Natural killer cell (primary cell): Measurements from ENCODE around the gene HOXD4. TPM values are rescaled to one million over a fixed set of nuclear protein-coding genes. Genes with fewer than 3 reads are reported as not detected.

ENCODE experiments used
- ATAC-seq, 3 donors: fragments of 150-1000 bp in 2 of 3; fragments of 200-7000 bp in 1 of 3; cut with Tn5 transposase; 1 replicate in 1 of 3; 2 replicates in 2 of 3; pipeline ENCODE4 v1.10.0; 2021; ENCODE audit warnings: mild to moderate bottlenecking in 2 of 3, moderate library complexity in 2 of 3
- DNase-seq, 2 donors: peaks; one replicate each; pipeline versions ENCODE4 v3.0.0 to v3.0.0-alpha.2; 2013 to 2021; ENCODE audit warnings: mixed read lengths in 1 of 2
- H3K27ac ChIP-seq: one replicate; pipeline ENCODE4 v1.5.1; 2013; ENCODE audit warnings: mild to moderate bottlenecking, low read length
- H3K27me3 ChIP-seq: one replicate; pipeline ENCODE4 v1.6.1; 2013; ENCODE audit warnings: low read length; ENCODE audit not compliant: control insufficient read depth, insufficient read depth
- H3K36me3 ChIP-seq: one replicate; pipeline ENCODE4 v1.6.1; 2013; ENCODE audit warnings: low read length; ENCODE audit not compliant: control insufficient read depth, insufficient read depth
- H3K4me1 ChIP-seq: one replicate; pipeline ENCODE4 v1.6.1; 2013; ENCODE audit warnings: low read length; ENCODE audit not compliant: control insufficient read depth, insufficient read depth
- H3K4me3 ChIP-seq: one replicate; pipeline ENCODE4 v1.5.1; 2013; ENCODE audit warnings: low read length
- H3K9me3 ChIP-seq: one replicate; pipeline ENCODE4 v1.6.1; 2013; ENCODE audit warnings: low read length; ENCODE audit not compliant: control insufficient read depth, insufficient read depth
- H3K27ac Mint-ChIP-seq, 2 donors: one replicate each; pipeline ENCODE4 v1.8.0; 2022; ENCODE audit warnings: mild to moderate bottlenecking in 2 of 2, mixed read lengths in 2 of 2, moderate library complexity in 1 of 2
- H3K27me3 Mint-ChIP-seq, 2 donors: one replicate each; pipeline ENCODE4 v1.8.0; 2022; ENCODE audit warnings: low read depth in 2 of 2, mixed read lengths in 2 of 2
- H3K36me3 Mint-ChIP-seq: one replicate; pipeline ENCODE4 v1.8.0; 2022; ENCODE audit warnings: mixed read lengths
- H3K4me1 Mint-ChIP-seq, 2 donors: one replicate each; pipeline ENCODE4 v1.8.0; 2022; ENCODE audit warnings: mixed read lengths in 2 of 2
- H3K4me3 Mint-ChIP-seq: one replicate; pipeline ENCODE4 v1.8.0; 2022; ENCODE audit warnings: mild to moderate bottlenecking, moderate library complexity, mixed read lengths
- H3K9me3 Mint-ChIP-seq, 2 donors: one replicate each; pipeline ENCODE4 v1.8.0; 2022; ENCODE audit warnings: mixed read lengths in 2 of 2
- CTCF ChIP-seq: fragments of 200-600 bp; IDR thresholded peaks from one replicate; pipeline ENCODE4 v1.8.0; 2022; ENCODE audit warnings: antibody characterized with exemption
- WGBS: methylation state at CpG from one replicate; pipeline ENCODE4 v1.1.7; 2013; ENCODE audit warnings: missing lambda C conversion rate; ENCODE audit not compliant: insufficient coverage; 5-methylcytosine and 5-hydroxymethylcytosine counted together
- intact Hi-C: fragments of 100-400 bp; cut with micrococcal nuclease; formaldehyde crosslinking; loops from one replicate; pipeline ENCODE4 v1.14.2; 2022
- total RNA-seq, 4 donors: library from RNA; stranded (reverse); fragments of 120-200 nt in 1 of 4; gene quantifications; one replicate each; pipeline versions ENCODE4 v1.2.3 to v1.2.4, GENCODE V29; 2013 to 2022

The HOXD4 gene
- total RNA-seq, 3 donors from 2014 or later (not counting 1 experiment from before 2014, with no cell fraction given) = not detected

GRCh38 chr2:176165370-176166050 is 14.2 kb downstream of the HOXD4 start:
- TF ChIP-seq CTCF = no peak
- Mint-ChIP-seq H3K4me3 (no peak overlapping the region), H3K36me3 (peaks cover 14% of the 10 kb centered on the region), H3K27ac (no peak overlapping the region), H3K4me1 (peaks cover 0 to 8% of the 10 kb centered on the region in 2 donors), H3K27me3 (peaks cover 72 to 74% of the 10 kb centered on the region in 2 donors), H3K9me3 (peaks cover 0 to 2% of the 10 kb centered on the region in 2 donors)
- WGBS = 5% methylated on average over 23 of the region's 26 CpGs
- Histone ChIP-seq H3K36me3 (no peaks in the 10 kb centered on the region), H3K27ac (no peak overlapping the region), H3K9me3 (peaks cover 7% of the 10 kb centered on the region), H3K4me1 (no peaks in the 10 kb centered on the region), H3K4me3 (no peak overlapping the region), H3K27me3 (peaks cover 60% of the 10 kb centered on the region)
- no peak for ATAC-seq
- intact Hi-C loops = no loop called here
- DNase-seq = no peak

- Histone ChIP-seq H3K27me3 (peaks cover 62% of the 10 kb centered on the region), H3K9me3 (peaks cover 7% of the 10 kb centered on the region), H3K27ac (no peak overlapping the region), H3K36me3 (no peaks in the 10 kb centered on the region), H3K4me1 (no peaks in the 10 kb centered on the region), H3K4me3 (no peak overlapping the region)
- Mint-ChIP-seq H3K4me3 (no peak overlapping the region), H3K4me1 (peaks cover 0 to 8% of the 10 kb centered on the region in 2 donors), H3K27ac (no peak overlapping the region), H3K27me3 (peaks cover 68 to 73% of the 10 kb centered on the region in 2 donors), H3K36me3 (peaks cover 14% of the 10 kb centered on the region), H3K9me3 (peaks cover 0 to 2% of the 10 kb centered on the region in 2 donors)
- ATAC-seq (no peak), DNase-seq (no peak)
- intact Hi-C loops = no loop called here
- WGBS = 23% methylated on average over 2 of the region's 2 CpGs
- TF ChIP-seq CTCF = no peak
Measured at GRCh38 chr2:176166272-176166671, 14.9 kb downstream of the HOXD4 start.

GRCh38 chr2:176167398-176167797 is 16.0 kb downstream of the HOXD4 start:
- H3K9me3 ChIP-seq = peaks cover 7% of the 10 kb centered on the region
- Mint-ChIP-seq H3K27ac (no peak overlapping the region), H3K9me3 (peaks cover 0 to 2% of the 10 kb centered on the region in 2 donors), H3K4me3 (no peak overlapping the region), H3K36me3 (peaks cover 14% of the 10 kb centered on the region), H3K4me1 (peaks cover 0 to 8% of the 10 kb centered on the region in 2 donors), H3K27me3 (peaks cover 62 to 68% of the 10 kb centered on the region in 2 donors)
- no peak for ATAC-seq
- no peak overlapping the region for H3K27ac ChIP-seq
- H3K36me3 ChIP-seq = no peaks in the 10 kb centered on the region
- intact Hi-C loops = no loop called here
- 88% methylated on average over 1 of the region's 1 CpG for WGBS
- no peak overlapping the region for H3K4me3 ChIP-seq
- H3K4me1 ChIP-seq = no peaks in the 10 kb centered on the region
- no peak for TF ChIP-seq CTCF
- H3K27me3 ChIP-seq = peaks cover 62% of the 10 kb centered on the region
- DNase-seq = no peak

GRCh38 chr2:176169181-176169580 is 17.8 kb downstream of the HOXD4 start:
- no peak for ATAC-seq
- H3K27me3 ChIP-seq = peaks cover 61% of the 10 kb centered on the region
- H3K36me3 ChIP-seq = no peaks in the 10 kb centered on the region
- 66% methylated on average over 5 of the region's 5 CpGs for WGBS
- H3K4me1 ChIP-seq = no peaks in the 10 kb centered on the region
- intact Hi-C loops = no loop called here
- H3K27ac ChIP-seq = no peak overlapping the region
- Mint-ChIP-seq H3K27ac (no peak overlapping the region), H3K36me3 (peaks cover 8% of the 10 kb centered on the region), H3K27me3 (peaks cover 67% of the 10 kb centered on the region in 2 donors), H3K4me1 (peaks cover 0 to 2% of the 10 kb centered on the region in 2 donors), H3K9me3 (peaks cover 0 to under 1% of the 10 kb centered on the region in 2 donors), H3K4me3 (no peak overlapping the region)
- peaks cover 3% of the 10 kb centered on the region for H3K9me3 ChIP-seq
- H3K4me3 ChIP-seq = no peak overlapping the region
- TF ChIP-seq CTCF = no peak
- DNase-seq = no peak
